DLD1 (cell line): ENCODE measurements around the gene PPP1CB.

Source experiments
- in situ Hi-C: cut with HindIII; loops from 2 replicates; pipeline ENCODE4 v1.10.0; 2017; ENCODE audit warnings: low sequenced_read_pairs

Gene PPP1CB

DNA sequence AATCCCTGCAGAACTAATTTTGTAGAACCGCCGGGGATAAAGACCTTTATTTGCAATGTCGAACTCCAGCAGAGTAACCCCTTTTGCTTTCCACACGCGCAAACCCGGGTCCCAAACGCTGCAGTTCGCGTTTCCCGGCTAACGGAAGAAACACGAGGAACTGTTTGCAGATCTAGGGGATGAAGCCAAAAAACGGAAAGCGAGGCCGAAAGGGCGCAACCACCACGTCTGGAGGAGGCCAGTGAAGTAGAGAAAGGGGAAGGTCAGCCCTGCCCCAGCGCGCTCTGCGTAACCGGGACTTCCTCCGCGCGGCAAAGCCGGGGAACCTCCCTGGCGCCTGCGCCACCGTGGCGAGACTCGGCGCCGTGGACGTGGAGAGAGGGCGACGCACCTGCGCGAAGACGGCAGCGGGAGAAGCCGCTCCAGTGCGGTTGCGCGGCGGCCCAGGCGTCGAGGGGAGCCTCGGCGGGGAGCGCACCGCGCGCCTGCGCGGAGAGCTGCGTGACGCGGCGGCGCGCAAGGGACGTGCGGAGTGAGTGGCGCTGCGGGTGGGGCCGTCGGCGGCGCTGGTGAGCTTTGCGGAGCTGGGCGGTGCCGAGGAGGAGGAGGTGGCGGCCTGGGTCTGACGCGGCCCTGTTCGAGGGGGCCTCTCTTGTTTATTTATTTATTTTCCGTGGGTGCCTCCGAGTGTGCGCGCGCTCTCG is at the start of gene PPP1CB:
TSS of gene PPP1CB (plus strand) at position 579 of the 704 bp plus-strand sequence. CDS start 295 bp downstream, outside the sequence.
- in situ Hi-C loops = no loop called here

DNA sequence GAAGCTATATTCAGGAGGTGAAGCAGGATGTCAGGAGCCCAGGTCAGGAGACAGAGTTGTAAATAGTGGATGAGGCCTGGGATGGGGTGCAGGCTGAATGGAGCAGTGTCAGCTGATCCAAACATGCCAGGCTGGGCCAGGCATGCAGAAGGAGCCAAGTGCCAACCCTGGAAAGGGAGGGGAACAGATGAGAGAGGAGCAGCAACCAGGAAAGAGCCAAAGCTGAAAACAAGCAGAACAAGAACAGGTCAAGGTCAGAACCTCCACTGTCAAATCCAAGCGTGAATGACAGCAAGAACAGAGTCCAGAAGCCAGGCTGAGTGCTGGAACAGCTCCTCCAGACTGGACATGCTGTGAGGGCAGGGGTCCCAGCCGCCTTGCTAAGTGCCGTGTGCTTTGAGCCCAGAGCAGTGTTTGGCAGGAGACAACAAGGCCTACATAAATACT is 49.2 kb upstream of the PPP1CB start:
- in situ Hi-C loops = no loop called here

DNA sequence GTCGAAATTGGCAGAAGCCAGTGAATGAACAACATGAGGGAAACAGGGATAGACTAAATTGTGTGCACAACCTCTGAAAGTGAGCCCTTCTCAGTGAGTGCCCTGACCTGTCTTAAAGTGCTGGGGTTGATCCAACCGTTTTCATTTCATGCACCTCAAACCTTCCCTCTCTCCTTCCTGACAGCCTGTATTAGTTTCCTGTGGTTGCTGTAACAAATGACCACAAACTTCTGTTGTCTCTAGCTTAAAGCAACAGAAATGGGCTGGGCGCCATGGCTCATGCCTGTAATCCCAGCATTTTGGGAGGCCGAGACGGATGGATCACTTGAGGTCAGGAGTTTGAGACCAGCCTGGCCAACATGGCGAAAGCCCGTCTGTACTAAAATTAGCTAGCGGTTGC is 48.8 kb upstream of the PPP1CB start:
- in situ Hi-C loops = no loop called here

DNA sequence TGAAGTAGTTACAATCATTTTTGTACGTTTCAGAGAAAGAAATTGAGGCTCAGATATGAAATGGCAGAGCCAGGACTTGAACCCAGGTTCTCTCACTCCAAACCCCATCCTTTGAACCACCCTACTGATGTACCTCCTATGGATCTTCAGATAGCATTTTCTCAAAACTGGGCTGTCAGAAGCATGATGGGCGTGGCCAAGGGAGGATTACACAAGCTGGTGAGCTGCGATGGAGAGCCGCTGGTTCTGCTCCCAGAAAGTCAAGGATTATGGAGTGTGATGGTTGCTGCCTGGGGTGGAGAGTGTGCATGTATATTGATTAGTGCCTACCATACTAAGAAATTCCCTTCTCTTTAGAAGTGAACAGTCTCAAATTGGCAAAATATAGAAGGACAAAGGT is 47.0 kb upstream of the PPP1CB start:
- in situ Hi-C loops = no loop called here

DNA sequence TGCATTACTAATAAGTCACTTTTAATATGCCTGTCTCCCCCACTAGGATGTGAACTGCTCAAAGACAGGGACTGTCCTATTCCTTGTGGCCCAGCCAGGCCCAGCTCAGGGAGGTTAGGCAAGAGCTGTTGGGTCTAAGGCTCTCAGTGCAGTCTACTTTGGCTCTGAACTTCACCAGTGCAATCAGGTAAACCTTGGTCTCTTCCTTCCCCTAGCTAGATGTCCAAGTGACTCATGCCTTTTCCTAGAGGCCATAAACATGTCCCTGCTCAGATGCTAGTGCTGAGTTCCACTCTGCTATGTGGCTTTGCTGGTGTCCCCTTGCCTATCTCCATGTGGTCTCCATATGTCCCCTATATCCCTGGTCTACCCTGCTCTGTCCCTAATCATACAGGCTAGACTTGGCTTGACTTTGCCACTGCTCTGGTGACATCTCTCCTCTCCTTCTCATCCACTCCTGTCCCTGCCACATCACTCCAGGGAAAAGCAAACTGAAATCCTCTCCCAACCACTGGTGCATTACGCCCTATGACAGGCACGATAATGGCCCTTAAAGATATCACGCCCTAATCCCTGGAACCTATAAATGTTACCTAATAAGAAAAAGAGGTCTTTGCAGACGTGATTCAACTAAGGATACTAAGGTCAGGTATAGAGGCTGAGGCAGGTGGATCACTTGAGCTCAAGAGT is 45.7 kb upstream of the PPP1CB start:
- in situ Hi-C loops = no loop called here

DNA sequence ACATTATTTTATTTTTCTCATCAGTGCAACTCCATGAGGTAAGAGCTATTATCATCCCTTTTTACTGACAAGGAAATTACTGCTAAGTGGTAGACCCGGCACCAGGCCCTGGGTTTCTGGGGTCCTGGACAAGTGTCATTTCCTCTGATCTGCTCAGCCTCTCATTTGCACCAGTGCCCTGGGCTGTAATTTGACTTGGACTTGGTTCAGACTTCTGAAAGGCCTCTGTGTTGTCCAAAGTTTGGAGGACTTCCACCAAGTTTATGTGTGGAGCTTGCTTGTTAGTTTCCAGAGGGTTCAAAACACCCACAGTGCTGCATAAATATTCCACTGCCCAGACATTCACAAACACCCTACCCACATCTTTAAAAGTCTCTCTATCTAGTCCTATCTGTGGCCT is 44.0 kb upstream of the PPP1CB start:
- in situ Hi-C loops = no loop called here

DNA sequence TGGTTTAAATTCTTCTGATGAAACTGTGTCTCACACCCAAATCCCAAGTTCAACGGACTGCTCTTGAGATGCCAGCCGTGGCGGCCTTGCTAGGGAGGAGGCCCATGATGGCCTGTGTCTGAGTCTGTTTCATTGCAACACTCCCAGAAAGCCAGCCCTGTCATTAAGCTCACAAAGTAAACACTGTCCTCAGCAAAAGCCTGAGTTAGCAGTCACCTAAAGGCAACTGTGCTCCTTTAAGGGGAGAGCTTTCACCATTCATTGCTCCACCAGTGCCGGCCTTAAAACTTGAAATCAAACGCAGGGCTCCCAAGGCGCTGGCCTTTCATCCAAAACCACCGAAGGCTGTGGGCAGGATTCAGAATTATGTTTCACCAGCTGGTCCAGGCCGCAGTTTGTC is 42.5 kb upstream of the PPP1CB start:
- in situ Hi-C loops = no loop called here

DNA sequence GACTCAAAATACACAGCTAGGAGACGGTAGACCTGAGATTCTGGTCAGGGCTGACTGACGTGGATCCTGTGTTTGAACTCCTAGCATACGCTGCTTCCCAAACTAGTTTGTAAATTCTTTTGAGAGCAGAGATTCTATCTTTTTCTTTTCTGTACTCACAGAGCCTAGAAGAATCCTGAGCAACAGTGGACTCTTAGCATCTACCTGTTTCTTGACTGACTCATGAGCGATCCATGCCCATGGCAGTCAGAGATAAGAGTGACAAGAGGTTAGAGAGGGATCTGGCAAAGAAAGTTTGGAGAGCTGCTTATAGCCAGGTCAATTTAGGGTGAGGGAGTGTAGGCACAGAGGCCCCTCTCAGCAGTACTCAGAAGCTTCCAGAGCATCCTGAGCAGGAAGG is 41.1 kb upstream of the PPP1CB start:
- in situ Hi-C loops = no loop called here

DNA sequence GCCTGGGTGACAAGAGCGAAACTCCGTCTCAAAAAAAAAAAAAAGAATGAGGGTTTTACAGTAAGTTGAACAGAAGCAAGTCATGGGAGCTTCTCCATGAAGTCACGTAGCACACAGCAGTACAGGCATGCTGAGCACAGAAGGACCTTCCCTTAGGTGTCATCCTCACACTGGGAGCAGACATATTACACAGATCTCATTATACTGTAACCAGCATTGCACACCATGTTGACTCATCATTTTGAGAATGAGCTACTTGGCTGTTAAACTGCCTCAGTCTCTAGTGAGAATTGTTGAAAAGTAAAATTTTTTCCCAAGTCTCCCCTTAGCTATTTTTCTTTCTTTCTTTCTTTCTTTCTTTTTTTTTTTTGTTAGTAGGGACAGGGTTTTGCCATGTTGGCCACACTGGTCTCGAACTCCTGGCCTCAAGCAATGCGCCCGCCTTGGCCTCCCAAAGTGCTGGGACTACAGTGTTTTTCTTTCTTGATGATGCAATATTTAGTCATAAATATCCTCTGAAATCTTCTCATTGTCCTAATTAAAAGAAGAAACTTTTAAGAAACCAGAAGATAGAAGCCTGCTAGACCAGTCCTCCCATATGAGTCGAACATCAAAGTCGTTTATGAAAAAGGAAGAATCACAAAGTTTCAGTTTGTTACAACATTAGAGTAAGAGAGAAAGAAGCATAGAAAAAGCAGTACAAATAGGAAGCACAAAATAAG is 37.9 kb upstream of the PPP1CB start:
- in situ Hi-C loops = no loop called here

DNA sequence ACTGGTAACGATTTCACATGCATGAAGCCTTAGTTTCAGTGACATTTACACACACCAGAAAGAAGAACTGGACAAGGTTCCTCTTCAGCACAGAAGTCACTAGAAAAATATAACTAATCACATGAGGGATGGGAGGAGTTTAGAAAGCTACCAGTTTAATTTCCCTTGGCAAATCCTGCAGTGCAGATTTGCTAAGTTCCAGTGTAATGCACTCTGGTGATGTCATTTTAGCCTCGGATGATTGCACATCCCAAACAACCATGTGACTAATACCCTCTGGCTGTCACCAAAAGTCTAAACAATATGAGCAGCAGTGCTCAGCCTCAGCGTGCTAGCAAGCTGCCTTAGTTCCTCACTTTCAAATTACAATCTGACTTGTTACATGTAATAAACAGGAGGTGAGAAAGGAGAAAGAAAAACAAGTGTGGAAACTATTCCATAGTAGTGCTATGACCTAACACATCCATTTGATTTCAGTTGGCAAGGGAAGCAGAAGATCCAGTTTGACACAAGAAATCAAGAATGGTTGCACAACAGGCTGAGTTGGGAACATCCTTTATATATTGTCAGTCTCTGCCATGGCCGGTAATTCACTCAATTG is 35.3 kb upstream of the PPP1CB start:
- in situ Hi-C loops = no loop called here

DNA sequence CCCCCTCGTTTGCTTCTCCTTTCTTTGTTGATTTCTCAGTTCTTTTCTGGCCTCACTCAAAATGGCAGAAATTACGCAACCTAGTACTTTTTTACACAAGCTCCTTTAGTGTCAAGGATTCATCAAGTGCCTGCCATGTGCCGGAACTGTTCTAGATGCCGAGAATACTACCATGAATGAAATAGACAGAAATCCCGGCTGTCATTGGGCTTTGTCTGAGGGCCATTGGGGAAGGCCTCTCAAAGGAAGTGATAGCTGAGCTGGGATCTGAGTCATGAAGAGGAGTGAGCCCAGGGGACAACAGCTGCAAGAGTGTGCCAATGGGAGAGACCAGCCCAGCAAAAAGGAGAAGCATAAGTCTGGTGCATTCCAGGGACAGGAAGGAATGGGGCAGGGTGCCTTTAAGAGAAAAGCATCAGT is 34.3 kb upstream of the PPP1CB start:
- in situ Hi-C loops = no loop called here

DNA sequence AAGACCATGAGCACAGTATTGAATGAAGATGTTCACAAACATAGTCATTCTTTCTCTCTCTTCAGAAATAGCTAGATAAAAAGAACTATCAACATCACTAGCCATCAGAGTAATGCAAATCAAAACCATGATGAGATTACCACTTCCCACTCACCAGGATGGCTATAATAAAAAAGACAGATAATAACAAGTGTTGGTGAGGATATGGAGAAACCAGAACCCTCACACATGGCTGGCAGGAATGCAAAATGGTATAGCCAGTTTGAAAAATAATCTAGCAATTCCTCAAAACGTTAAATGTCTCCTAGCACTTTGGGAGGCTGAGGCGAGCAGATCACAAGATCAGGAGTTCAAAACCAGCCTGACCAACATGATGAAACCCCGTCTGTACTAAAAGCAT is 31.3 kb upstream of the PPP1CB start:
- in situ Hi-C loops = no loop called here

DNA sequence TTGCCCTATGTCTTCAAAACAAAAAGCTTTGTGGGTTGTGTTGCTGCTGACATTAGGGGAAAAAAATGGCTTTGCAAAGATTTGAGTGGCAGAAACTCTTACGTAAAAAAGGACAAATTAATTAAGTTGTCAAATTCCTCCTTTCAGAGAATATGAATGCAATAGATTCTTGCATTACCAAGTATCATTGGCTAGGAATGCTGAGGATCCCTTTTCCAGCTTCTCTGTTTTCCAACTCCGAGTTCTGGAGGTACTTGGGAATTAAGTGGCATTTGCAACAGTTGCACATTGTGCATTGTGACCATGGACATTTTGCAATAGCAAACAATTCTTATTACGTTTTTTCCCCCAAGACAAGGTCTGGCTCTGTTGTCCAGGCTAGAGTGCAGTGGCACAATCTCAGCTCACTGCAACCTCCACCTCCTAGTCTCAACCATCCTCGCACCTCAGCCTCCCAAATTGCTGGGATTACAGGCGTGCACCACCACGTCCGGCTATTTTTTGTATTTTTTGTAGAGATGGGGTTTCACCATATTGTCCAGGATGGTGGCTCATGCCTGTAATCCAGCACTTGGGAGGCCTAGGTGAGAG is 29.9 kb upstream of the PPP1CB start:
- in situ Hi-C loops = no loop called here

DNA sequence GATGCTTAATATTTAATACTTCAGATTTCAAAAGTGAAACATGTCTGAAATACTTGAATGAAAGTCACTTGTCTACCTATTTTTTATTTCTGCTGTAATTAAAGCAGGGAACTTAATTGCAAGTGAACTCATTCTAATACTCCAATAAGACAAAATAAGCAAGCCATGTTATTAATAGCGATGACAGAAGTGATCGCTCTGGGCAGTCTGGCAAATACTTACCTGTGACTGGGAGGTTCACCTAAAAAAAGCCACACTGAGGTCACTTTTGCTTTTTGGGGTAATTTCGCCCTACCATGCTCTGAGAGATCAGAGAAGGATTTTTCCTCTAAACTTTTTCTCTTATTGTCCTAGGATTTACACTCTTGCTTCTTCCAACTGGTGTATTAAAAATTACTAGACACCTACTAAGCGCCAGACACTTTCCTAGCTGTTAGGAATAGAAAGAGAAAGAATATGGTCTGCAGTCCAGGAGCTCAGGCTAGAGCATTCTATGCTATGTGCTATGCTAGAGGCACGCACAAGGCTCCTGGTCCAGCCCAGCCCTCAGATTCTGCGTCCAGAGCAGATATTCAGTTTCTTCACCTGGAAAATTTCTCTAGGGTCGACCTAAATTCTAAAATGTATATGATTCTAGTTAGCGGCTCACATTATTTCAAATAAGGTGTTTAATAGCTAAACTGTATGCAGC is 26.5 kb upstream of the PPP1CB start:
- in situ Hi-C loops = no loop called here

DNA sequence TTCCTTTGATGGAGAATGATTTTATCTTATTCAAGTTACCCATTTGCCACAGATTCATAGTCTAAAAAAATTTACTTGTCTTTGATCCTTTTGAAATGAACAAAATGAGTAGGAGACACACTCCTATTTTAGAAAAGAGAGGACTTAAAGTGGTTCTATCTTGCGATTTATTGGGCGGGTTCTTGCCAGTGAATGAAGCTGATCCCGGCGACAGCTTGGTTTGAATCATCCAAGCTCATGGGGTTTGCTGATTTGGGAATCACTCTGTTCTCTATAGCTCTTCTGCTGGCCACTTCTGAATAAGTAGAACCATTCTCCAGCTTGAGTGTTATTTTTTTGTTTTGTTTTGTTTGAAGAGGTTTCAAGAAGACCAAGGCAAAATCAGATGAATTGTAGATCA is 25.5 kb upstream of the PPP1CB start:
- in situ Hi-C loops = no loop called here

DNA sequence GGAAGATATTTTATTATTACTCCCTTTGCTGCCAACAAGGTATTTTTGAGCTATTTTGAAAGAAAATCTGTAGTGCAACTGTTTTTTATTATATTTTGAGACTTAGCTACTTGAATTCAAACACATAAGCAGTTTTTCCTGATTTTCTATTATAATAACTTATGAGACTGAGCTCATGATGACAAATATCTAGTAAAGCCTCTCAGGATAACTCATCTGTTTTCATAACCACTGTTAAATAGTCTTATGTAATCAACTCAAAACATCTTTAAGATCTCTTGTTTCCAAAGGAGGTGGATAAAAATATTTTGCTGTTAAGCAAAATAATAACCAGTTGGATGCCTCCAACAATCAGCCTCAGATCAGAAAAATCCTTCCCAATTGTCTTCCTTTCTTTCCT is 21.9 kb upstream of the PPP1CB start:
- in situ Hi-C loops = no loop called here

DNA sequence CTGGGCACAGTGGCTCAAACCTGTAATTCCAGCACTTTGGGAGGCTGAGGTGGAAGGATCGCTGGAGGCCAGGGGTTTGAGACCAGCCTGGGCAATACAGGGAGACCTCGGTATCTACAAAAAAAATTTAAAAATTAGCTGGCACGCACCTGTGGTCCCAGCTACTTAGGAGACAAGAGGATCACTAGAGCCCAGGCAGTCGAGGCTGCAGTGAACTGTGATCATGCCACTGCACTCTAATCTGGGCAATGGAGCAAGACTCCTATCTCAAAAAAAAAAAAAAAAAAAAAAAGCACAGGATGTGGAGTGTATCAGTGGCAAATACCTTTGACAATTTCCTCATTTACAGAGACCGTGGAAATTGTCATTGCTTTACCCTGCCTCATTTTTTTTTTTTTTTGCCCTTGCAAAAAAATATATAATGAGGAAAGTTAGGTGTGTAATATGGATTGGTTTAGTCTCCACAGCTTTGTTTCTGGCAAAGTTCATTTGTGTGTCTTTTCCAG is 20.9 kb upstream of the PPP1CB start:
- in situ Hi-C loops = no loop called here

DNA sequence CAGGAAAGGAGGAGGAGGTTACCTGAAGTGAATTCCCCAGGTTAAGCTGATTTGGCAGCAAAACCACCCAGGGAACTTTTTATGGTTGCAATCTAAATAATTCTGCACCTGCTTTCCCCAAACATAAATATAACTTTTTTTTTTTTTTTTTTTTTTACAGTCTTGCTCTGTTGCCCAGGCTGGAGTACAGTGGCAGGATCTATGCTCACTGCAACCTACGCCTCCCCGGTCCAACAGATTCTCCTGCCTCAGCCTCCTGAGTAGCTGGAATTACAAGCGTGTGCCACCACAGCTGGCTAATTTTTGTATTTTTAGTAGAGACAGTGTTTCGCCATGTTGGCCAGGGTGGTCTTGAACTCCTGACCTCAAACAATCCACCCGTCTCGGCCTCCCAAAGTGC is 16.1 kb upstream of the PPP1CB start:
- in situ Hi-C loops = no loop called here

DNA sequence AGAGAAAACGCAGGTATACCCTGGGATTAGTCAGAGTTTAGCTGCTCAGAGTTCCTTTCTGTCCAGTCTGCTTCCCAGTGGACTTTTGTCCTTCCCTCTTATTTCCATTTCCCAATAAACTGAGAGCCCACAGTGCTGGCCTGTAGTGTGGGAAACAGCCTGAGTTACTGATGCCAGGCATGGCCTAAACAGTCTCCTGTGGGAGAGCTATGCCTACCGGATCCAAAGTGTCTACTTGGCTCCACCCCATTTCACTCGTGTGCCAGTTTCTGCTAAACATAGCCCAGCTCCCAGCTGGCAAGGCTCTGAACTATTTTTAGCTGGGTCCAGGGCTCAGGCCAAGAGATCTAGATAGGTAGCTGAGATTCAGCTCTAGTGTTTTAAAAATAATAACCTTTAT is 15.6 kb upstream of the PPP1CB start:
- in situ Hi-C loops = no loop called here

DNA sequence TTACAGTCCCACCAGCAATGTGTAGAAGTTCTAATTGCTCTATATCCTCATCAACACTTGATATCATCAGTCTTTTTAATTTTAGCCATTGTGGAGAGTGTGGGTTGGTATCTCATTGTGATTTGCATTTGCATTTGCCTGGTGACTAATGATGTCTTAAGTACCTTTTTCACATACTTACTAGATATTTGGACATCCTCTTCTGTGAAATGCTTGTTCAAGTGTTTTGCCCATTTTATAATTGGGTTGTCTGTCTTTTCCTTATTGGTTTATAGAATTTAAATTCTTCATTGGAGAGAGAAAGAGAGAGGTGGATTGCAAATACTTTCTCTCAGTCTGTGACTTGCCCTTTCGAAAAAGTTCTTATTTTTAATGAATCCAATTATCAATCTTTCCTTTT is 14.0 kb upstream of the PPP1CB start:
- in situ Hi-C loops = no loop called here
